Body of pancreas (tissue), 4 donors: ENCODE results near the gene PSMC3.

Experiments used
- CTCF ChIP-seq, 7 experiments: fragments of 450-650 bp in 4 of 7; fragments of 200-600 bp in 3 of 7; sonication (generic) in 3 of 7; IDR thresholded peaks; one replicate each; pipeline ENCODE4 v1.5.1; 2016 to 2019; ENCODE audit warnings: antibody characterized with exemption in 7 of 7
- POLR2A ChIP-seq, 3 donors: fragments of 450-650 bp; IDR thresholded peaks; one replicate each; pipeline ENCODE4 v1.6.1; 2016; ENCODE audit warnings: antibody characterized with exemption in 3 of 3, mild to moderate bottlenecking in 2 of 3

DNA sequence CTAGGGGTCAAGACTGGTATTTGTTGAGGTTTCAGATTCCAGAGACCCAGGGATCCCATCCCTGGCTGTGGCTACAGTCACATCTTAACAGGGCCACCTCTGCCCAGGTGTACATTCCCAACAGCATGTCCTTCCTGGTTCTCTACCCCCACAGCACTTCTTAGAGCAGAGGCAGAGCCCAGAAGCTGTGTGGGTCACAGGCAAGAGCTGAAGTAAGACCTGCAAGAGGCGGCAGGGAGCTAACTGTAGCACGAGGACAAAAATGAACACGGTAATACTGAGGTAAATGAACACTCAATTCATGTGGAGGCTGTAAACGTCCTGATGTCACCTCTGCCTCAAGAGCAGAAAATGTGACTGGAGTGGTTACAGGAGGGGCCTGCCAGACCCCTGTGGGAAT, 44.4 kb upstream of the PSMC3 start:
- TF ChIP-seq CTCF (IDR thresholded peaks at IDR 0.05) (no peak), POLR2A (IDR thresholded peaks at IDR 0.05) (no peak)
